GM18858 (cell line): Measurements from ENCODE around the gene HDDC3.

Source experiments
- ATAC-seq: cut with Tn5 transposase; IDR thresholded peaks from one replicate; pipeline ENCODE4 v1.9.1; 2021; ENCODE audit not compliant: unreplicated experiment

HDDC3 gene

GRCh38 chr15:90931828-90932659 is at the start of gene HDDC3:
TSS of gene HDDC3 (minus strand) at chr15:90932549. CDS start at chr15:90932540, 9 bp downstream.
- peak; percentile 39 for ATAC-seq

- peak; percentile 31 for ATAC-seq
Observed at GRCh38 chr15:90982135-90982534, 49.8 kb upstream of the HDDC3 start.

GRCh38 chr15:90981681-90982080 is 49.3 kb upstream of the HDDC3 start:
- peak; percentile 80 for ATAC-seq

GRCh38 chr15:90979582-90979981 is 47.2 kb upstream of the HDDC3 start:
- ATAC-seq, result no peak

GRCh38 chr15:90974216-90974615 is 41.9 kb upstream of the HDDC3 start:
- no peak for ATAC-seq

GRCh38 chr15:90972133-90972532 is 39.8 kb upstream of the HDDC3 start:
- ATAC-seq, result no peak

GRCh38 chr15:90970274-90970673 is 37.9 kb upstream of the HDDC3 start:
- no peak for ATAC-seq

GRCh38 chr15:90968434-90968833 is 36.1 kb upstream of the HDDC3 start:
- no peak for ATAC-seq

- no peak for ATAC-seq
Observed at GRCh38 chr15:90967206-90967605, 34.9 kb upstream of the HDDC3 start.

GRCh38 chr15:90966262-90966661 is 33.9 kb upstream of the HDDC3 start:
- ATAC-seq, result no peak

GRCh38 chr15:90962021-90962420 is 29.7 kb upstream of the HDDC3 start:
- ATAC-seq, result no peak

GRCh38 chr15:90960298-90961091 is 28.1 kb upstream of the HDDC3 start:
- no peak for ATAC-seq

- no peak for ATAC-seq
Observed at GRCh38 chr15:90959894-90960293, 27.5 kb upstream of the HDDC3 start.

GRCh38 chr15:90959028-90959595 is 26.8 kb upstream of the HDDC3 start:
- ATAC-seq, result no peak

GRCh38 chr15:90957791-90958190 is 25.4 kb upstream of the HDDC3 start:
- no peak for ATAC-seq

- no peak for ATAC-seq
Observed at GRCh38 chr15:90957031-90957790, 24.9 kb upstream of the HDDC3 start.

- no peak for ATAC-seq
Observed at GRCh38 chr15:90956274-90957030, 24.1 kb upstream of the HDDC3 start.

GRCh38 chr15:90955624-90956273 is 23.4 kb upstream of the HDDC3 start:
- no peak for ATAC-seq

- peak; percentile 87 for ATAC-seq
Observed at GRCh38 chr15:90954712-90955623, 22.6 kb upstream of the HDDC3 start, which contains the start of gene RCCD1. TSS of gene RCCD1 (plus strand) at chr15:90954884. CDS start at chr15:90956735, 1,851 bp downstream.
